Loucy (cell line): ENCODE results near the gene AP1S1.

ENCODE experiments used
- CTCF ChIP-seq: fragments of 200-600 bp; sonication (generic); conservative IDR thresholded peaks from 2 replicates; pipeline ENCODE4 v1.5.1; 2014; ENCODE audit warnings: mild to moderate bottlenecking, antibody characterized with exemption, low read length
- EZH2phosphoT487 ChIP-seq: fragments of 200-600 bp; IDR thresholded peaks from 2 replicates; pipeline ENCODE4 v1.6.1; 2018; ENCODE audit warnings: antibody characterized with exemption, mild to moderate bottlenecking, moderate library complexity, borderline replicate concordance

DNA sequence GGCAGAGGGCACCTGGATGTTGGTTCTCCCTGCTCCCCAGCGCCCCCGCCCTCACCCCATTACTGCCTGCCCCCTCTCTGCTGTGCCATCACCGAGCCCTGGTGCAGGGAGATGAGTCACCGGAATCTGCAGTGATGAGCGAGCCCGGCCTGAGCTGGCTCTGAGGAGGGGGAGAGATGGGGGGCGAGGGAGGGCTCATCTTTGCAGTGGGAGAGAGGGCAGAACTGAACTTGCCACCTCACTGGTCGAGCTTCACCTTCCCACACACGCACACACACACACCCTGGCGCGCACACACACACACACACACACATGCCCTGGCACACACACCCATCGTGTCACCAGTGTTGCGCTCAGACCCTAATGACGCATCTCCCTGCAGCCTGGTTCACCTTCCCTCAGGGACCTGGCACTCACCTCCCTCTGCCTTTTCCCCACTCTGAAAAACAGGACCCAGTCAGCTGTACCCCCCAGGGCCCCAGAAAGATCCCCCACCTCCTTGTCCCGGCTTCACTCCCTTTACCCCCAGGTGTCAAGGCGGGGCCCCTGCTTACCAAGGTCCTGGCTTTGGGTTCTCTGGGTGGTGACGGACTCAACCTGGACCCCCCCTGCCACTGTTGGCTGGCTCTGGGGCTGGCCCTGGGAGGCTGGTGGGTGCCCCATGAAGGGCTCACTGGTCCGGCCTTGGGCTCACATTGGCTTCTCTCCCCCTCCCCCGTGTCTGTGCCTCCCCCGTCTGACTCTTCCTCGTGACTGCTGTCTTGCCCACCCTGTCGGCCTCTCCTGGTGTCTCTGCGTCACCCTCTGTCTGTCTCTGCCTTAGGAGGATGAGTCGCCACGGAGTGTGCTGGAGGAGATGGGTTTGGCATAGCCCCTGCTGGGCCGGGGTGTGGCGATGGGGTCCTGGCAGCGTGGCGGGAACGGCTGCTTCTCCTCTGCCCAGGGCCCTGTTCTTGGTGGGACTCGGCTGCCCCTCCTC lies 5.7 kb downstream of the AP1S1 start:
- TF ChIP-seq CTCF (no peak), EZH2phosphoT487 (no peak)
